GM21717 (cell line): ENCODE results near the gene MKI67.
"Not testable (repeated sequence)": the region's sequence is repeated elsewhere in the genome, so short reads cannot be mapped to it uniquely, and the experiment has no call there.

Experiments
- ATAC-seq: cut with Tn5 transposase; IDR thresholded peaks from one replicate; pipeline ENCODE4 v1.9.1; 2021; ENCODE audit warnings: mild to moderate bottlenecking, moderate library complexity; ENCODE audit not compliant: unreplicated experiment

Gene MKI67

GRCh38 chr10:128110339-128110738, 15.9 kb downstream of the MKI67 start:
- ATAC-seq: no peak

DNA sequence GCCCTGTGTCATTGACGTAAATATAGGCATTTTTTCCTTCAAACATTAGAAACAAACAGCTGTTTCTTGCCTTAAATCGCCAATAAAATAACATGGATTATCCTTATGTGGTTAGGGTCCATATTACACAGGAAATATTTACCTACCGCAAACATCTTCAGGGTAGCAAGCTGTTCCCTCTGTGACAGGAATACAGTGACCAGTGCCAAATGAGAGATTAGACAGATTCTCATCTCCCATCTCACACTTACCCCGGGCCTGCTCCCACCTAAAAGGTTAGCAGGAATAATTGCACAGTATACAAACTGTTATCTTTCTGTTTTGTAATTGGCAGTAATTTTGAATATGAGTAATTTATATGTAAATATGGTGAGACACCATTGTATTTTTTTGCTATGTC, 16.5 kb downstream of the MKI67 start:
- no peak for ATAC-seq

DNA sequence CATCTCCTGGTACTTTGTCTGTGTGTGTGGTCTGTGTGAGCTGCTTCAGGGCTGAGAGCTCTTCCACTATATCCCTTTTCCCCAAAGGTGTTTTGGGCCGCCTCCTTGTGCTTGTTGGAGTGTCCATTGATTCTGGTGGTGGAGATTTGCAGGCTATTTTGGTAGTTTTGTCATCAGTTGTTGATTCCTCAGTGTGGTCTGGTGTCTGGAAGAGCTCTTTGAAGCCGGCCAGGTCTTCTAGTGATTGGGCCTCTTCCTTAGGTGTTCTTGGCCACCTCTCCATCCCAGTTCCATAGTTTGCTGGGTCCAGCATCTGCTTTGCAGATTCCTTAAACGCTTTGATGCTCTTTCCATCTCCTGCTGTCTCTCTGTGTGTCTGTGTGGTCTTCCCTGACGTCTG, 20.8 kb downstream of the MKI67 start:
- ATAC-seq: no peak

GRCh38 chr10:128103229-128103714, 23.0 kb downstream of the MKI67 start:
- no peak for ATAC-seq

DNA sequence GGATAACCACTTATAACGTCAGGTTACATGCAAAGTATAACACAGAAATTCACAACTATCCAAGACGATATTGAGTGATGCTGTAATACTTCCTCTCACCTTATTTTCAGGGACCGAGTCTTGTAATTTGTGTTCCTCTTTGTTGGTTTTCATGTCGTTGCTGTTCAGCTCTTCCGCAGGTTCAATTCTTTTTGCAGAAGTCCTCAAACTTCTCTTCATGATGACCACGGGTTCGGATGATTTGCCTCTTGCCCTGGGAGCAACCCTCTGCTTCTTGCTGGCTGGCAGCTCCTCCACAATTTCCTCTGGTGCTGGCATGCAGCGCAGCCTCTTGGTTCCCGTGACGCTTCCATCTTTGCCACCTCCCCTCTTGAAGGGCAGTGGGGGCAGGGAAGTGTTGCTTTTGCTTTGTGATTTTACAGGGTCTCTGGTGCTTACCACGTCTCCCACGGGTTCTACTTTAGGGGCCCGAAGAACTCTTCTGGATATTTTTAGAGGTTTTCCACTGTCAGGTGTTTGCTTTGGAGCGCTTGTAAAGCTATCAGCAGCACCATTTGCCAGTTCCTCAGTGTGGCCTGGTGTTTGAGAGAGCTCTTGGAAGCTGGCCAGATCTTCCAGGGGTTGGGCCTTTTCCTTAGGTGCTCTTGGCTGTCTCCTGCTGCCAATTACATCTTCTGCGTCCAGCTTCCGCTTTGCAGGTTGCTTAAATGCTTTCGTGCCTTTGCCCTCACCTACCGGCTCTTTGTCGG, 23.6 kb downstream of the MKI67 start:
- ATAC-seq: no peak

- ATAC-seq: no peak
These were observed 24.3 kb downstream of the MKI67 start for GRCh38 chr10:128101901-128102300.

GRCh38 chr10:128099901-128100300, 26.3 kb downstream of the MKI67 start:
- no peak for ATAC-seq

GRCh38 chr10:128098631-128099030, 27.6 kb downstream of the MKI67 start:
- no peak for ATAC-seq

DNA sequence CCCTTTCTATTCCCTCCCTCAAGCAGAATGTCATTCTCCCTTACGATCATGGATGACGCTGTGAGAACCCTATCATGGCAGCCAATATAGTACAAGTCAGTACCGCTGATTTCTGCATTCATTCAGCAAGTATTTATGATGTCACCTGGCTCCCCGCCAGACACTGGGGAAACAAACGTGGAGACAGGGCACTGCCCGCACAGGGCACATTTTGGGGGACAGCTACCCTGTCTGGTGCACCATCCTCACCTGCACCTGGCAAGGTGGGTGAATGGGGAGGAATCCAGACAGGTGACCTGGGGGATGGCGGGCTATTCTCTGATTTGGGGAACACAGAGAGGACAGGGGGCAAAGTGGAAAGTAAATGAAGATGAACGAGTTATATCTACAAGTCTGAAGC, 28.4 kb downstream of the MKI67 start:
- ATAC-seq: no peak

- no peak for ATAC-seq
These were observed 29.6 kb downstream of the MKI67 start for GRCh38 chr10:128096486-128097199.

DNA sequence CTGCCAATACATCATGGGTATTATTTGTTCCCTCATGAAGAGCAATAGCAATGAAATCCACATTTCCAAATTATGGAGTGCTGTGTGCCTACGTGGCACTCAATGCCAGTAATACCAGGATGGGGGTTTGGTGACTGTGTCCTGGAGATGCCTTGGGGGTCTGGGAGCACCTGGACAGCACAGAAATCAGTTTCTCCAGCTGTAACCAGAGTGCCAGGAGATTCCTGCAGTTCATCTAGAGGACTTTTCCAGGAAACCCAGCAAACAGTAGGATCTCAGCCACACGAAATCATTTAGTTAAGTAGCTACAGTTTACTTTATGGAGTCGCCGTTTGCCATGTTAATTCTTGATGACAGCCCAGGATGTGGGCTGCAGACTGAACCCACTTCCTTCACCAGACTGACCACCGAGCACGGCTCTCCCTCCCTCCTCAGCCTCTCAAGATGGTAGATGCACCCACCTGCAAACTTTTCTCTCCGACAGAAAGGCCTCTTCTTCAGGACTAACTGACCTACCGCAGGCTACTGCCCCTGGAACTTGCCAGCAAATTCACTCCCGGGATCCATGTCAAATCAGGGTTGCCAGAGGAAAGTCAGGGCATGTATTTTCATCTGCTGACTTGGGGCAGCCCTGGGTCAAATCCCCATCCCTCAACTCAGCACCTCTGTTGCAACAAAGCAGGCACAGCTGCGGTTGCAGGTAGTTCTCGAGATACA, 30.3 kb downstream of the MKI67 start:
- no peak for ATAC-seq

DNA sequence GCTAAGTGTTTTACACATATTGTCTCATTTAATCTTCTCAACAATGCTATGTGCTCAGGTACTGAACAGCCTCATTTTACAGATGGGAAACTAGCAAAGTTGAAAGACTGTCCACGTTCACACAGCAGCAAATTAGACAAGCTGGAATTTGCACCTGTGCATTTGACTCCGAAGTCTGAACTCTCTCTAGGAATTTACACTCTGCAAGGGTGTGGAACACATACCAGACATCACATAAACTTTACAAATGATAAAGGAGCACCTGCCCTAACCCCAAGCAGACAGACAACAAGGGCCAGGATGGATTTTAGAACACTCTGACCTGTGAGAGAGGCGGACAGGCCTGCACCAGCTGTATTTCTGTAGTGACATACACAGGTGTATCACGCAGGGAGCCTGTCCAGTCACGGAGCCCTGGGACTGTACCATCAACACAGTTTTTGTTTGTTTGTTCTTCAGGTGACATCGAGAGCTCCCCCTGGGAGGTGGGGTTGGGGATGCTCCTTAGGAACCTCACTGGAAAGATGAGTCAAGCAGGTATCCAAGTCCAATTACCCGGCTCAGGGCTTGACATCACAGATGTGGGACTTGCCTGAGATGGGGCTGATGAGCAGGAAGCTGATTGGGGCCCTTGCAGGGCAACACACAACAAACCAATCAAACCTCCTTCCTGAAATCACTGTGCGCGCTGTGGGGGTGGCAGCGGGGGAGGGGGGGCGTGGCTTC, 31.0 kb downstream of the MKI67 start:
- peak; percentile 60 for ATAC-seq

DNA sequence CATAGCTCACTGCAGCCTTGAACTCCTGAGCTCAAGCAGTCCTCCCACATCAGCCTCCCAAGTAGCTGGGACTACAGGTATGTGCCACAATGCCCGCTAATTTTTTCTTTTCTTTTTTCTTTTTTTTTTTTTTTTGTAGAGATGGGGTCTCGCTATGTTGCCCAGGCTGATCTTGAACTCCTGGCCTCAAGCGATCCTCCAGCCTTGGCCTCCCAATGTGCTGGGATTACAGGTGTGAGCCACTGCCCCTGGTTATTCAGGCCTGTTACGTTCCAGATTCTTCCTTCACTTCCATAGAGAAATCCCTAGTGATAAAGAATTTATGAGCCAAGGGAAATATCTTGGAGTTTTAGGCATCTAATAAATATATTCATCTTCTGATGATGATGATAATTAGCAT, 31.6 kb downstream of the MKI67 start:
- not testable (repeated sequence) for ATAC-seq

GRCh38 chr10:128092454-128092853, 33.8 kb downstream of the MKI67 start:
- no peak for ATAC-seq

DNA sequence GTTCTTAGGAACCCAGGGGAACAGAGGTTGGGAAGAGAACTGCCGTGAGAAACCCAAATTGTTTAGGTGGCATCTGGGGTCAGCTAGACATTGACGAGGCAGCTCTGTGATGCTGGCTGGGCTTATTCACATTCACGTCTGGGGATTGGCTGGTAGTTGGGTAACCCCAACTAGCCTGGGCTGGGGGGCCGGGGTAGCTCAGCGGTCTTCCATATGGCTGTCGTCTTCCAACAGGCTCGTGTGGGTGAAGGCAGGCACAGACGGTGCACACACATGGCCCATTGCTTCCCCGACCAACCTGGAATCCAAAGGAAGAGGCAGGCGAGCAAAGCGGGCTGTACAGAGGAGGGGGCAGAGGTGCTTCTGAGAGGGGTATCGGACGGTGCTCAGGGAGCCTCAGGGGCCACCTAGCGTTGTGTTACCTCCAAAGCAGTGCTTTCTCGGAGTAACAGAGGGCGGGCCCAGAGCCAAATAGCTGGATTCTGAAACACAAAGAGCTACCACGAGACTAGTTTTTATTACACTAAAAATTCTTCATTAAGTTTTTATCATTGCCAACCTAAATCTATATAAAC, 34.5 kb downstream of the MKI67 start:
- ATAC-seq: no peak

DNA sequence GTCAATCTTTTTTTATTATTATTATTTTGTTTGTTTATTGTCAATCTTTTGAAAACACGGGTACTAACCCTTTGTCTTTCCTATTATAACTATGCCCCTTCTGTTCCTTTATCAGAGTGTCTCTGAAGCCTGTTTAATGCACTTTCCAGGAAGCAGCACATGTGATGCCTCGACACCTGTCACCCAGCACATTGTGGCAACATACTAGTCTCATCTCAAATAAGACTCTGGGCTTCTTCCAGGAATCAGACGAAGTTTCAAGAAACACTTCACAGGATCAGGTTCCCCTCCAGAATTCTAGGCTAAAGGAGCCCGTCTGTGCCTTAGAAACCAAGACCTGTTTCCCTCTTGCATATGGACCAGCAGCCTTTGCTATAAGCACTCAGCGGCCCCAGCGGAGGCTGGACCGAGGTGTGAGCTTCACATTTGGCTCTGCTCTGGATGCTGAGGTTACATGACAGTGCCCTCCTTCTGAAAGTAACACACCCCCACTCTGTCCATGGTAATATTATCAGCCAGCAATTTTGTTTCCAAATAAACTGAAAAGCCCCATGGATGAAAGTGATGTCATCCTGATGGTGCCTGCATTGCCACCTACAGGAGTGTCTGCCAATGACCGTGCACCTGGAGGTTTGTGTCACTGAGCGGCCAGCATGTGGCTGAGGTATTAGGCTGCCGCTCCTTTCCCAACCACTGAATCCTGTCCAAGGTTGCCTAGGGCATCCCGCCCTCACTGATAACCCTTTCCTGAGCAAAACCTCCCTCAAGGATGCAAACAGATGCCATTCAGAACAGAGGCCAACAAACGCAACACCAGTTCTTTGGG, 38.1 kb downstream of the MKI67 start:
- ATAC-seq: no peak

GRCh38 chr10:128087146-128087883, 38.9 kb downstream of the MKI67 start:
- no peak for ATAC-seq

DNA sequence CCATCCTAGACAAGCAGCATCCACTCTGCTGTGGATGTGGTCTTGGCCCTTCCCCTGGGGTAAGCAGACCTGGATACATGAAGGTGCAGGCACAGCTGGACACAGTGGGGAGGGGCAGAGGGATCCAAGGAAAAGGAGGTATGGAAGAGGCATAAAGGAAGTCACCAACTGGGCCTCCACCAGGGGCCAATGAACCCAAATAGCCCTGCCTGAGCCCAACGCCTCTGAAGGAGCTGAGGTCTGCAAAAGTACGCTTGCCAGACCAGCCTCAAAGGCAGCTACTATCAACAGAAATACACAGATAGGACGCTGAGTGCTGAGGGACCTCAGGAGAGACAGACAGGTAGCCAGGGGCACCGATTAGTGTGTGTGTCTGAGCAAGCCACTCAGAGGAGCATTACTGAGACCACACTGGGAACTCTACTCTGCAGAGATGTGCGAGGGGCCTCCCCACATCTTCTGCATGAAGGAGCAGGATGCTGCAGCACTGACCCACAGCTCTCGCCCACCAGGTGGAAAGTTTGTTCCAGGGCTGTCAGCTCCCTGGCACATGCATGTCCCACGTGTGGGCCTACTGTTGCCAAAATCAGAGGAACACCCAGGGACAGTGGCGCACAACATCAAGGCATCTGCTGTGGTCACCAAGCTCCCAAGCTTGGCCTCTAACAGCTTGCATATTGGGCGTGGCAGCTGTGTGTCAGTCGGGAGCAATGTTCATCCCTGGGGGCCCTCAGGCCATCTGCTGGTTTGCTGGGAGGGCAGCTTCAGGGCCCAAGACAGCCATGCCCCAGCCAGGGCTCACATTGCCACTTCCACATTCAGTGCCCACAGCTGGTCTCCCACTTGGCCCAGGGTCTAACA, 40.0 kb downstream of the MKI67 start:
- no peak for ATAC-seq
